ENCODE data around the gene LRMDA.

GRCh38 chr10:75622503-75622902 lies 191.1 kb downstream of the LRMDA start:
- TF ChIP-seq SMC3 (IDR thresholded peaks at IDR 0.05; ENCODE audit: low read depth, low read length) (no peak), BHLHE40 (IDR thresholded peaks at IDR 0.05; ENCODE audit: low read depth, low read length) (no peak), MAZ (IDR thresholded peaks at IDR 0.05; ENCODE audit: borderline replicate concordance, low read depth, low read length) (no peak), MXI1 (IDR thresholded peaks at IDR 0.05; ENCODE audit: borderline replicate concordance, low read depth, low read length) (no peak), CTCF (conservative IDR thresholded peaks at IDR 0.05; ENCODE audit: low read depth, low read length) (no peak), POLR2A (IDR thresholded peaks at IDR 0.05; ENCODE audit: low read depth, low read length) (no peak), CHD1 (IDR thresholded peaks at IDR 0.05; ENCODE audit: low read depth, low read length) (no peak)

Measured in IMR-90 (cell line).